Stimulated activated CD4-positive, alpha-beta T cell treated with anti-CD3 and anti-CD28 coated beads, TNF-alpha, amount 100 ng/mL, for 24 hours (primary cell): ENCODE results near the gene ADAMTS20.

ENCODE experiments used
- DNase-seq, 3 experiments: peaks; one replicate each; pipeline ENCODE4 v3.0.0-alpha.2; 2020; ENCODE audit warnings: low read depth in 3 of 3

The ADAMTS20 gene

DNA sequence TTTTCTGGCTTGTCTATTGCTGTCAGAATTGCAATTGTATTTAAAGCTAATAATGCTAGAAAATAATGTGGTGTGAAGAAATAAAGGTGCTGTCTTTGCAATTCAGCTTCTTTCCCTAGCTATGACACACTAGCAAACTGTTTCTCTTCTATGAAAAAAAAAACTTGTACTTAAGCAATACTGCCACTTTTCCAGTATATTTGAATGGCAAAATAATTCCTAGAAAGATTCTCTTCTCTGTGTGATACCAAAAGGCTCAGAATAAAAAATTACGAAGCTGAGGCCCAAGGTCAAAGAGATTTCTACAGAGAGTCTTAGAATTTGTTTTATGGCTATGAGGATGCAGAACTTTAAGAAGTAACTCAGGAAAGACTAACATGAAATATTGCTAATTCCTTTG is 235.5 kb downstream of the ADAMTS20 start:
- DNase-seq: no peak

DNA sequence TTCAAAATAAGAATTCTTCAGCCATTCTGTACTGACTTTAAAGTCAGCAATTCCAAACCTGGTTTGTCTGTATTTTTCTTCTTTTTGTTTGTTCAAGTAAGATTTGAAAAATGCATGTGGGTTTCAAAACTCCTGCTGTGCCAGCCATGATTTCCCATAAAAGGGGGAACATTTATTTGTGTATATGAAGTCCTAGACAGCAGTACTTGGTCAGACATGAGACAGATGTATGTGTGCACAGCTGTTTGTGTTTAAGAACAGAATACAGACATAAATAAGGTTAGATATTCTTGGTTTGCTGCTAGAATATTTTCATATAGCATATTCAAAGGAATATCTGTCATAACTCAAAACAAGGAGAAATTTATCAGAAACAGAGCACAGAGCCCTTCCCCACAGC is 236.0 kb downstream of the ADAMTS20 start:
- DNase-seq: no peak

- DNase-seq: no peak
Measured at GRCh38 chr12:43312991-43313505, 239.0 kb downstream of the ADAMTS20 start.

GRCh38 chr12:43310596-43310995 is 241.4 kb downstream of the ADAMTS20 start:
- no peak for DNase-seq

GRCh38 chr12:43309959-43310358 is 242.0 kb downstream of the ADAMTS20 start:
- no peak for DNase-seq

DNA sequence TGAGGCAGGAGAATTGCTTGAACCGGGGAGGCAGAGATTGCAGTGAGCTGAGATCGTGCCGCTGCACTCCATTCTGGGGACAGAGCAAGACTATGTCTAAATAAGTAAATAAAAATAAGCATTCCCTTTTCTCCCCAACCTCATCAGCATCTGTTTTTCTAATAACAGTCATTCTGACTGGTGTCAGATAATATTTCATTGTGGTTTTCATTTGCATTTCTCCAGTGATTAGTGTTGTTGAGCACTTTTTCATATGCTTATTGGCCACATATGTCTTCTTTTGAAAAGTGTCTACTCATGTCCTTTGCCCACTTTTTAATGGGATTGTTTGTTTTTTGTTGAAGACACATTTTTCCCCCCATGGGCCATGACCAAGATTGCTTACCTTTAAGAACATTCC is 243.2 kb downstream of the ADAMTS20 start:
- DNase-seq: no peak

- no peak for DNase-seq
Measured at GRCh38 chr12:43307126-43307525, 244.9 kb downstream of the ADAMTS20 start.

GRCh38 chr12:43306066-43306465 is 245.9 kb downstream of the ADAMTS20 start:
- no peak for DNase-seq

GRCh38 chr12:43305065-43305464 is 246.9 kb downstream of the ADAMTS20 start:
- DNase-seq: no peak
